NCI-H146 treated with DMSO at 0.1 percent for 48 hours (cell line): ENCODE measurements around the gene MORN1.

ENCODE experiments used
- DNase-seq: peaks from one replicate; lab custom pipeline; 2025; ENCODE audit not compliant: unreplicated experiment; lab: John Stamatoyannopoulos, UW

Gene MORN1

DNA sequence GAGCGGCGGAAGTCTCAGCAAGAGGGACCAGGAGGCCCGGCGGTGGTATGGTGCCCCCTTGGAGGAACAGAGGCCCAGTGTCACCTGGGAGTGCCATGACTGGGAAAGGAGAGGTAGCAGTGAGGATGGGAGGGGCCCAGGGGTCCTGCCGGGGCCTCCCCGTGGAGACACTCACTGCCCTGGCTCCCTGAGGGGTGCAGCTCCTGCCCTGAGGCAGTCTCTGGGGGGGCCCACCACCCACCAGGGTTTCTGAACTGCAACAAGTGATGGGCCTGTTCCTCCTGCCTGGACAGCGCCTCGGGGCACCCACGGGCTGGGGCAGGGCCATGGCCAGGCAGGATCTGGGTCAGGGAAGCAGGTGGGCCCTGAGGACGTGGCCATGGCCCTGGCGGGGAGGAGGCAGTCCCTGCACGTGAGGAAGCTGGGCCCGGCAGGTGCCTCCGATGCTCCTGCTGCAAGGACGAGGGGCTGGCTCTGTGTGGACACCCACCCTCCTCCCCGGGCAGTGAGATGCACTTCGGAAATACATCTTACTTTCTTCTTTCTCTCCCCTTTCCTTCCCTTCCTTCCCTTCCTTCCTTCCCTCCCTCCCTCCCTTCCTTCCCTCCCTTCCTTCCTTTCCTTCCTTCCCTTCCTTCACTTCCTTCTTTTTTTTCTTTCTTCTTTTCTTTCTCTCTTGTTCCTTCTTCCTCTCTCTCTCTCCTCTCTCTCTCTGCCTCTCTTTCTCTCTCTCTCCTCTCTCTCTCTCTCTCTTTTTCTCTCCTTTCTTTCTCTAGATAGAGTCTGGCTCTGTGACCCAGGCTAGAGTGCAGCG lies 66.6 kb downstream of the MORN1 start:
- DNase-seq: no peak

DNA sequence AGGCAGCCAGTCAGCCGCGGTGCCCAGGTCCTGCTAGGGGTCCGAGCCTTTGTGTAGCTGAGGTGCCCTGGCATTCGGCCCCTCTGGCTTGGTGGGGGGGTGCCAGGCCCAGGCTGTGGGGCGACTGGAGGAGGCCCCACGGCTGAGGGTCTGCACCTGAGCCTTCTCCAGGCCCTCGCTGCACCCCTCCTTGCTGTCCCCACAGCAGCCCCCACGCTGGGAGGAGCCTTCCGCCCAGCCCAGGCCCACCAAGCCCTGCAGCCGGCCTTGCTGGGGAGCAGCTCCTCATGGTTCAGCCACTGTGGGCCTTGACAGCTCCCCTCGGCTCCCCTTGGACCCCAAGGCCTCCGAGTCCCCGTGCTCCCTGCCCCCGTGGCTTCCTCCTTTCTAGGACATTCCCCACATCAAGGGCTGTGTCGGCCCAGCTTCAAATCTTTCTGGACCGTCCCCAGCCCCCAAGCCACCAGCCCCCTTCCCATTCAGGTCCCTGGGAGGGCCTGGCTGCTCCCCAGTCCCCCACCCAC lies 67.8 kb downstream of the MORN1 start:
- DNase-seq: no peak

DNA sequence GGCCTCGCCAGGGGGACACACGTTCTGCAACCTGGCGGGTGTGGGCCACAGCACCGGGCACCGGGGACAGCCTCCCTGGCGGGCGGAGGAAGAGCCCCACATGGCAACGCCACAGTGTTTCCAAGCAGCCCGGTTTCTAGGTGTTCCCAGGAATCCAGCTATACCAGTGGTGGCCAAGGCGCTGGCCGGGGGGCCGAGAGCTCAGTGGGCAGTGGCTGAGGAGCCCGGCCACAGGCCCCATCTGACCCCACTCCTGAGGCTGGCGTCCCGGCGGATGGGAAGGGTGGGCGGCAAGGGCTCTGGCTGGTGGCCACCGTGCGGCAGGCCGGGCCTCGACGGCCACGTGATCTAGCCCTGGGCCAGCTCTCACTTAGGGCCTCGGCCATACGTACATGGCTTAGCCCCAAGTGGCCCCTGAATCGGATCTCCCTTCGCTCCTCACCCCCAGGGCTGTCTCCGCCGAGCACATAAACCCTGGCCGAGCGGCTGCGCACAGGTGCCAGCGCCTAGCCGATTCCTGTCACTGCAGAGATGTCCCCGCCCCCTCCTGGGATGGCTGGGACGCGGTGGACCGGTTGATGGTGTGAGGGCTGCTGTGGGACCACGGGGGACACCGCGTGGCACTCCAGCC lies 68.7 kb downstream of the MORN1 start:
- DNase-seq: no peak

DNA sequence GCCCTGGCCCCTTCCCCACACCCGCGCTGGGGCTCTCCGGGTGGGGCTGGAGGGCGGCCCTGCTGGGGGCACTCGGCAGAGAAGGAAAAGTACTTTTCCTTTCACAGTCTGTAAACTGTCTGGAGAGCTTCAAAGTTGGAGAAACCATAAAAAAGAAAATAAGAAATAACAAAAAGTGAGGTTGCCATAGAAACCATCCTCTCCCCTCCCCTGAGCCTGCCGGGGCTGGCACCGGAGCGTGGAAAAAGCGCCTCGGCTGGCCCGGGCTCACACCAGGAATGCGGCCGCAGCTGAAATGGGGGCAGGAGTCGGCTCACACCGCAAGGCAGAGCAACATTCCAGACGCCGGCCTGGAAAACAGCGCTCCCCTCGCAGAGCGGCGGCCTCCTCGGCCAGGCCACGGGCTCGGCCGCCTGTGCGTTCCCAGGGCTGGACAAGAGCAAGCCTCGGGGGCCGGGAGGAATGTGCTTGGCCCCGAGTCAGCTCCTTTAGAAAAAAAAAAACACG lies 69.2 kb downstream of the MORN1 start:
- DNase-seq: peak; percentile 7

DNA sequence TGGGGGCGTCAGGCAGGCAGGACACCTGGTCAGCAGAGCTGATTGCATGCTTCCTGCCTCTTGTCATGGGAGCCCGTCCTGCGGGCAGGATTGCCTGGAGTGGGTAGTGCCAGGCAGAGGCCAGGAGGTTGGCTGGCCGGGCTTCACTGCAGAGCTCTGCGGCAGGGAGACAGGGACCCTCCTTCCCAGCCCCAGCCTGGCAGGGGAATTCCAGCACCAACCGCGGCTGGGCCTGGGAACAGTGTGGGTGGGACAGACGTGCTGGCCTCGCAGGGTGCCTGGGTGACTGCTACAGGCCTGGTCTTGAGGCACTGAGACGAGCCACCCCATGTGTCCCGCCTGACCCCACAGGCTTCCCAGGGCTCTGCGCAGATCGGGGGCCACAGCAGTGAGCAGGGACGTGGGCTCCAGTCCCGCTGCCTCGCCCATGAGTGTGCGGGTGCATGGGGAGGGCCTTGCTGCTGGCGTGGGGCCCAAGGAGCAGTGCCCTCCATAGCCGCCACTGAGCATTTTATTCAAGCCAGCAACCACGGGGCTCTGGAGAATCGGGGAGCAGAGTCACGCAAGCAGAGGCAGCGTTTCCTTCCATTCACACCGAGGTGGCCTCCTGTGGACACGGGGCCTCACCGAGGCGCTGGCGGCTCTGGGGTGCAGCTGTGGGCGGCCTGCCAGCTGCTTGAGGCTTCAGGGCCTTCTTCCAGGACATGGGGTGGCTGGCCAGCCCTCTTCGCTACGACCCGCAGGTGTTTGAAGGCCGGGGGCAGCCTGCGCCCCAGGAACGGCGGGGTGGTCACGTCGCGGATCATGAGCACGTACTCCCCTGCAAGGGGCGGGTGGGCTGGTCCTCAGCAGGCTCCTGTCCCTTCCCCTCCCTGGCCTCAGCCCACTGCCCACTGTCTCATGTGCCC lies 70.3 kb downstream of the MORN1 start:
- no peak for DNase-seq

DNA sequence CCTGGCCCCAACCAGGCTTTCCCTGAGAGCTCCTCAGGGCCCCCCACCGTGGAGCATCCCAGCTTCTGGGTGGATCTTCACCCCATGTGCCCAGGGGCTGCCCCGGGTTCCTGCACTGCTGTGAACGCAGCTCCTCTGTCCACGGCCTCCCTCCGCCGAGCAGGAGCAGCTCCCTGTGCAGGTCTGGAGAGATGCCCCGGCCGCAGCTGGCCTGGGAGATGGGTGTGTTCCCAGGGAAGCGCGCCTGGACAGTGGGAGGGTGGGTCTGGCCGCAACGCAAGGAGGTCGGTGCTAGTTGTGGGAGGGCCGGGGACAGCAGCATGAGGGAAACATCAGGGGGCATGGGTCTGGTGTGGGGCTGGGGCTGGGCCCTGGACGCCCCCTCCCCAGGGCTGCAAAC lies 71.3 kb downstream of the MORN1 start:
- DNase-seq: no peak

DNA sequence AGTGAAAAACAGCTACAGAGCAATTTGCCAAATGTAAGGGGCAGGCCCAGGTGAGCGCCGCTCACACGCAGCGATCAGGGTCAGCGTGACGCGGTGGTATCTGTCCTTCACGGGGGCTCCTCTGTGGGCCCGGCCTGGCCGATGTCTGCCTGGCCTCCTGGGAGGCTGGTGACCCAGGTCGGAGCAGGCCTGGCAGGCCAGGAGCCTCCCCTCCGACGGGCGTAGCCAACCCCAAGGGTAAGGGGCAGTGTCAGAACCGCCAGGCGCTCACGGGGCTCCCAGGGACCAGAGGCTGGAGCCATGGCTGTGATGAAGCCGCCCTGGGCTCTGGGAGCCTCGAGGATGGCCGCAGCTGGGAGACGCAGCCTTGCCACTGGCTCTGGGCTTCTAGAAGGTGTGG lies 72.1 kb downstream of the MORN1 start:
- DNase-seq: no peak

DNA sequence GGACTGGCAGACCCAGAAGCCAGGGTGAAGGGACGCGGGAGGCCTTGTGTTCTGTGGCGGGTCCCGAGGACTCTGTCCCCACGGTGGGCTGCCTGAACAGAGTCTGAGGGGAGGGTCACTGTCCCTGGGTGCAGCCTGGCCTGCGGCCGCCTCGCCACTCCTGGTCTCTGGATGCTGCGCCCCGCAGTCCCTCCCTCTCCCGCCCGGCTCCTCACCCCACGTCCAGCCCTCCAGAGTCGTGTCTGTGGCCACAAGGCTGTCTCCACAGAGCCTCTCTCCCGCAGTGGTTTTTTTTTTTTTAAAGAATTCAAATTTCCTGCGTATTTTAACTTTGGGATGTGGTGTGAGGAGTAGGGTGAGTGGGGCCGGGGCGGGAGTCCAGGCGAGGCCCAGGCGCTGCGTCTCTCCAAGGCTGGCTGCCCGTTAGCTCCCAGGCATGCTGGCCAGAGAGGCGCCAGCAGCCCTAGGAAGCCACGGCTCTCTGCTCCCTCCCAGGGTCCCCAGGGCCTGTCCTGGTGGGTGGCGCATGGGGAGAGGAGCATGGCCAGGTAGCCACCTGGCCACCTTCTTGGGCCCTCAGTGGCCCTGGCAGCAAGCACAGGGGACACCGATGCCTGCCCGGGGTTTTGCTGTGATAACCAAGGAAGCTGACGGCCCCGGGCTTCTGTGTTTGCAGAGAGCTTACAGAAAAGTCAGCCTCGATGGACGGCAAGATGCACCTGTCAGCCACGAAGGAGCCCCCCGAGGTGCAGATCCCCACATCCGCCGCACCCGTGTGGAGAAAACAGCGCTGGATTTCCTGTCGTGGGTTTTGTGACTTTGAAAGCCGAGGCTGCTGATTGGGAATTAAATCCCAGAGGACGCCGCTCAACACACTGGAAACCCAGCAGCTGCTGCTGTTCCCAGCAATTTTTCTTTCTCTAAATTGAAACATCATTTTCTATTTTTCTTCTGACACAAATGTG lies 72.8 kb downstream of the MORN1 start:
- DNase-seq: no peak

DNA sequence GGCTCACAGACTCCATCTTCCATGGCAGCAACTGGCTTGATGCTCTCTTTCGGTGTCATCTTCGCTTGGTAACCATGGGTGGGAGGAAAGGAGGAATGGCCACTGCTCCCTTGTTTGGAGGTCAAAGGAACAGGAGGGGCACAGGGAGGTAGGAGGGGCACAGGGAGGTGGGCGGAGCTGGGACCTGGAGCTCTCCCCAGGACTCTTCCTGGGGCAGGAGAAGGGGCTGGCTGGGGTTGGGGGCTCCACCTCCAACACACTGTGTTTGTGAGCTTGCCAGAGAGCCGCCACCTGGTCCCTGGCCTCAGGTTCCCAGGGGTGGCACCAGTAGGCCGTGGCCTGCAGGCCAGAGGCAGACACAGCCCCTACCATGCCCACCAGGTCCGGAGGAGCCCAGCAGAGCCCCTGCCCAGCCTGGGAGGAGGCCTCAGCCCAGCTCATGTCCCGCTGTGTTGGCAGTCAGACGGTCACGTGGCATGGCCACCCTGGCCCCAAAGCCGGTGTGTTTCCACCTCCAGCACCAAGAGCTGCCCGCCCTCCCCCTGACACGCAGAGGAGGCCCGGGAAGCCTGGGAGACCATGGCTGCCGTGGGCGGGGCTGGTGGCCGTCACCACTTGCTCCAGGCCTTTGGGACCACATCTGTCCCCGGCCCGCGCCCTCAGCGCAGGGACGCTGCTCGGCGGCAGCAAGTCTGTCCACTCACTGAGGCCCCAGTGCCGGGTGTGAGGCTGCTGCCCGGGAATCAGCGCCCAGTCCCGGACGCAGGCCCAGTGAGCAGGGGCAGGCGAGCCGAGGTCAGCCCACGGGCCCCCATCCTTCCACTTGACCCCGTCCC lies 73.9 kb downstream of the MORN1 start:
- no peak for DNase-seq

DNA sequence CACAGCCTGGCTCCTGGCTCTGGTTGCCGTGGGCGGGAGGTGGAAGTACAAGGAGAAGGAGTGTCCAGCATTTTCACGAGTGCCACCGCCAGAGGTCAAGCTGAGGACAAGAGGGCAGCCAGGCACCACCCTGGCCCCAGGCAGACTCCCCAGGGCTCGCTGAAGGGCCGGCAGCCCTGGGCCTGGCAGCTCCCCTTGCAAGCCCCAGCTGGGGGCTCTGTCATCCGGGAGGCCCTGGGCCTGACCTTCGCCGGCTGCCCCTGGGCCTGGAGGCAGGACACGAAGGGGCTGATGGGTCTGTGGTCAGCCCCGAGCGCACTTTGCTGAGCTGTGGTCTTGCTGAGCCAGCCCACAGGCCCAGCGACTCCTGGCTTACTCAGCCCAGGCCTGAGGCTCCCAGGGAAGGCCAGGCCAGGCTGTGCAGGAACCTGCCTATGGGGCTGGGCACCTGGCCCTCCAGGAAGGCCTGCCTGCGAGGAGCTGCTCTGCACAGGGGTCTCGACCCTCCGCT lies 74.8 kb downstream of the MORN1 start:
- DNase-seq: no peak

DNA sequence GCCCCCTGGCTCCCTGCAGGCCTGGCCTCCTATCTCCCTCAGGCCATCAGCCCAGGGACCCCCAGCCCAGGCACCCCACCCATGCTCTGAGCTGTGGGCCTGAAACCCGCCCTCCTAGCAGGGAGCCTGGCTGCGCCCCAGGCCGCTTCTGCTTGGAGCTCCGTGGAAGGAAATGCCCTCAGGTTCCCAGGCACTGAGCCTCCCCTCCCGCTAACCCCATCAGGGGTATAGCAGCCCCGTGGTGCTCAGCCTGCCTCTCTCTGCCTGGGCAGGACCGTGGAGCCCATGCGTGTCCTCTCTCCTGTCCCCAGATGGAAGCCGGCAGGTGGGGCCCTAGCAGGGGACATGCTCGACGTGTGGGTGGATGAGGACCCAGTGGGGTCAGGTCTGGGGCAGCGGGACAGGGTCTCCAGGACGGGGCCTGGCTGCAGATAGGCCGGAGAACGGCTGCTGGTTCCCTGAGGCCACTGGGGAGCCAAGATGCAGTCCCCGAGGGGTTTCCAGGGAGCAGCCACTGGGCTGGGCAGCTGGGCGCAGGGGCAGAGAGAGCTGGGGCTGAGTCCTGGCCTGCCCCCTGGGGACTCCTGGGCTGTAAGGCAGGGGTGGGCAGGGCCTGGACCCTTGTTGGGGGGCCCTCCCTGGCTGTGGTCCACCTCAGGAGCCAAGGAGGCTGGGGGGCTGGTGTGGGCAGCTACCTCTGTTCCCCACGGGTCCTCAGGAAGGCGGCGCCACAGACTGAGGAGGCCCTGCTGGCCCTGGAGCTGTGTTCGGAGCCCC lies 75.5 kb downstream of the MORN1 start:
- DNase-seq: no peak

DNA sequence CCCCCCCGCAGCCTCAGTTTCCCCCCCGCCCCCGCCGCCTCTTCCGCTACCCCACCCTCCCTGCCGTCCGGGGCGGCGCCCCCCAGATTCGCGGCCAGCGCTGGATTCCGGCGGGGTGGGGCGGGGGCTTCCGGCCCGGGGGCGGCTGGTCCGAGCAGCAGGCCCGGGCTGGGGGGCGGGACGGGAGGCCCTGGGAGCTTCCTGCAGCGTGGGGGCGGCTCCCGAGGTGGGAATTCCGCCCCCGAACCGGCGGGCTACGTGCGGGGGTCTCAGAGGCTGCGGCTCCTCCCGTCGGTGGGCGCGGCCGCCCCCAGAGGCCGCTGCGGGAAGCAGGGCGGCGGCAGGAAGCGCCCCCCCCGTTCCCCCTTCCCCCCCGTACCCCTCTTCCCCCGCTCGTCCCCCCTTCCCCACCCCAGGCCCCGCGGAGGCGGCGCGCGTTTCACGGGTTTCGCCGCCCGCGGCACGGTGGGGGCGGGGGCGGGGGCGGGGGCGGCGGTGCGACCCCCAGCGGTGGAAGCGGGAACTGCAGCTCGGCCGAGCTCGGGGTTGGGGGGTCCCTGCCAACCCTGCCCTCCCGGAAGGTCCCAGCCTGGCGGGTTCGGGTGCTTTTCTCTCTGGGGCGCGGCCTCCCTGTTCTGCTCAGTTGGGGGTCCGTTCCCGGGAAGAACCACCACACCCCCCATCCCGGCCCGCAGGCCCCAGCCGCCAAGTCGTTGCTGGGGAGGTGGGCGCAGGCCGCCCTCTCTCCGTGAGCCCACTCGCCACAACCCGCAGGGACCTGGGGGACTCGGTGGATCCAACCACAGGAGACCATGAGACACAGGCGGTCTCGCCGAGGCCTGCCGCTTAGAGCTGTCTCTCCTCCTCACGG lies 76.3 kb downstream of the MORN1 start:
- DNase-seq: no peak

DNA sequence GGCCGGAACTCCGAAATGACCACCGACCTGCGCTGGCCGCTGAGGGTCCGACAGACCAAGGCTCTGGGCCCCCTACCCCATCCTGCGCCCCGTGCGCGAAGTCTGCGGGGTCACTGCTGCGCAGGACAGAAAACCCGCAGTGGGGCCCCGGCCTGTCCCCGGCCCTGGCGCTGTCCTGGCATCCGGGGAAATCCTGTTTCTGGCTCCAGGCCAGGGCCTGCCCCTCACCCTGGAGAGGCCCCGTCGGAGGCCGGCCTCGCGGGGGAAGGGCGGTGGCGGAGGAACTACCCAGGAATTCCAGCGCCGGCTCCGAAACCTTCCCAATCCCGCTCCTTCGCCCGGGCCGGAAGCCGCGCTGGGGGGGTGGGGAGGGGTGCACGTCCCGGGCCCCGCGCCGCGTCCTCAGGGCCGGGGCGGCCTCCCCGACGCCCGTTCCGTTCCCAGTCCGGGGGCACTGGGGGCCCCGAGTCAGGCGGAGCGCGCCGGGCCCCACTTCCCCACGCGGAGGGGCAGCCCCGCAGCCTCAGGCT lies 77.0 kb downstream of the MORN1 start:
- no peak for DNase-seq

DNA sequence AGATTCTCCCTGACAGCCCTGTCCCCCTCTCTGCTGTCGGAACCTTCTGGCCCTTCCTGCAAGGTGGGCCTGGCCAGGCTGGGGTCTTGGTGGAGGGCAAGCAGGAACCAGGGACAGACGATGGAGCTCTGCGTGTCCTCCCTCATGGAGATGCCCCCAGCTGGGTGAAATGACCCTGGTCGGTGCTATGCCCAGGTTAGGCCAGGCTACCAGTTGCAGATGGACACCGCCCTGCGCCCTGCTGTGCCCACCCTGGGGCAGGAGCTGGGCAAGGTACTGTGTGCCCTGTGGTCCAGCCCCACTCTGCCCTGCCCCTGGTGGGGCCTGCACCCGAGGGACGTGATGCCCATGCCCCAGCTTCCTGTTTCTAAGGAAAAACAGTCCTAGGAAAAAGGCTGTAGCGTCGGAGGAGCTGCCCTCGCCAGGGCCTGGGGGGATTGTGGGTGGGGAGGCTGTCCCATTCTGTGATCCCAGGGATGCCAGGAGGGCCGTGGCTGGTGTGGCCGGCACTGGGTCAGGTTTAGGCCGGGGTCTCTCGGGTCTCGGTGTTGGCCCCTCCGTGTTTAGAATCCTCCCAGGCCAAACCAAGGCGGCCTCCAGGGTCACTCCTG lies 77.6 kb downstream of the MORN1 start:
- no peak for DNase-seq

DNA sequence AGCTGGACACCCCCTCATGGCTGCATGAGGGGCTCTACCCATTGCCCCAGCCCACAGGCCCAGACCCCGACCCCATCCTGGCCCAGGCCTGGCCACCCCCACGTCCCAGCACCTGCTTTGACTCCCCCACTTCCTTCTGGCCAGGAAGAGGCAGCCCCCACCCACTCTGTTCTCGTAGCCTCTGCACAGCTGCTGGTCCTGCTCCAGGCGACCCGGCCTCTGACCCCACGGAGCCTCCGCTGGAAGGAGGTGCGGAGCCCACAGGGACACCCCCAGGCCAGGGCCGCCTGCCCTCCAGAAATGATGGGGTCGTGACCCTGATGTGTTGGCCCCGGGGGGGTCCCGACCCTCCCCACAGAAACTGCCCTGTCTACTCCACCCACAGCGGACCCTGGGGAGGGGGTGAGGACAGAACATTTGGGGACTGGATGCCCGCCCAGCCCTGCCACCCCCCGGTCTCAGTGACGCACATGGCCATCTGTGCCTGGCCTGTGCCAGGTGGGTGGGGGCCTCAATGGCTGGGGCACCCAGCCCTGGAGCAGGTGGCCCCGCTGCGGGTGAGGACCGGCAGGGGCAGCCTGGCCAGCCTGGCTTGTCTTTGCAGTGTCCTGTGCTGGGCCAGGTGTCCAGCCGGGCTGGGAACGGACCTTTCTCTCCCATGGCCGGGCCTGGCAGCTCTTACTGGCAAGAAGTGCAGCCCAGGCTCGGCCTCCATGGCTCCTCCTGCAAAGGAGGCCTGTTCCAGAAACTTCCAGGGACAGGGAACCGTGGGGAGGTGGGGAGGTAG lies 78.6 kb downstream of the MORN1 start:
- DNase-seq: no peak

DNA sequence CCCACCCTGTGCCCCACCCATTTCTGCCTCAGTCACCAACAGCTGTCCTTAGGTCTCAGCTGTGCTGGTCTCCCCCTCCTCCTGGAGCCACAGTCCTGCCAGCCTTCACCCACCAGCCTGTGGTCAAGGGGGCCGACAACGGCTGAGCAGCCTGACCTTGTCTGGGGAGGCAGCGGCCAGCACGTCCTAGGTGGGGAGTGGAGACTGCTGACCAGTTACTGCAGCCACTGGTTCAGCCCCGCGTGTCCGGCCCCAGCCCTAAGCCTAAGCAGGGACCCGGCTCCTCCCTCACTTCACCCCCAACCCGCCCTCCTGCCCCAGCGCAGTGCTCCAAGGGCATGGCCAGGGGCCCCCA lies 79.2 kb downstream of the MORN1 start:
- no peak for DNase-seq
